HG03575 (cell line): ENCODE results near the gene NAA38.

Experiments used
- ATAC-seq: cut with Tn5 transposase; IDR thresholded peaks from one replicate; pipeline ENCODE4 v1.9.1; 2021; ENCODE audit not compliant: unreplicated experiment, insufficient number of reproducible peaks, low FRiP score; ENCODE audit errors: extremely low read depth

Gene NAA38

DNA sequence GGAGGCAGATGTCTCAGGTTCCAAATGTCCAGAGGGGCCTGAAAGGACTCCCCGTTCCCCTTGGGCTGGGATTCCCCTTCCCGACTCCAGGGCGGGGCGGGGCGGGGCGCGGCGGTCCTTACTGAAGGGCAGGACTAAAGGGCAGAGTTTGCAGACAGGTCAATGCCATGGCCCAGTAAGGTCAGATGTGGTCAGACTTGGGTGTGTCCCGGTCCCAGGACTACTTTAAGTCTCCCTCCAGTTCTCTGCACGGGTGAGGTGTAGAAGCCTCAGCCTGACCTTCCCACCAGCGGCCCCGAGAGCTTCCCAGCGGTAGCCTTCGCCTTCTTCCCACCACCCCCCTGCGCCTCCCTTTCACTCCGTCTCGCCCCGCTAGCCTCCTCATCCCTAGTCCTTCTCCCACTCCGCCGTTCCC, 22.8 kb downstream of the NAA38 start:
- ATAC-seq = no peak

DNA sequence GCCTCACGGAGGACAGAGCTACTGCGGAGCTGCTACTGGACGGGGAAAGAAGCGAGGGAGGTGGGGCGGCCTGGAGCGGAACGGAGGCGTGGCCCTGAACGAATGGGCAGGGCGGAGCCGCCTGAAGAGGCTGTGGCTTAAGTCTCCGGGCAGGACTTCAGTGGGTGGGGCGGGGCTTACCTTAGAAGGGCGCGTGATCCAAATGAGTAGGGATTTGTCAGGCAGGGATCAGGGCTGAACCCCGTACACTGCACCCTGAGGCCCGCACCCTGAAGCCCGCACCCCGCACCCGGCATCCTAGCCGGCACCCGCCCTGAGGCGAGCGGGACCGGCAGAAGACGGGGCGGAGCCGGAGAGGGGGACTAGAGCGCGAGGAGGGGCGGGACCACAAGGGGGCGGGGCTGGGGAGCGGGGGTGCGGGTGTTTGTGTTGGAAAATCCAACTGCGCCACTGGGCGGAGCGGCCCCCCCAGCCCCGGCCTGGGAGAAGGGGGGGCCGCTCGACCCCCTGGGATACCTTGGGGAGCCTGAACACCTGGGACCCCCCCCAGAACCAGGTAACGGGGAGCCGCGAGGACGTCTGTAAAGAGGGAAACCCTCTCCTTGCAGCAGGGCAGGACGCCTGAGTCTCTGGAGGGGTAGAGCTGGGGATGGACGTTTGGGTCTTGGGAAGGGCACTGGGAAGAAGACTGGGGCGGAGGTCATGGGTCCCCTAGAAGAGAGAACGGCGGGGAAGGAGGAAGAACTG, 23.4 kb downstream of the NAA38 start, which contains the start of gene KDM6B:
Gene KDM6B (plus strand): TSS at position 423 of the 747 bp plus-strand sequence. CDS start 11,338 bp downstream, outside the sequence.
- no peak for ATAC-seq

GRCh38 chr17:7833011-7833794, 24.2 kb downstream of the NAA38 start:
- ATAC-seq = no peak

- ATAC-seq = no peak
Observed at GRCh38 chr17:7832431-7832830, 24.9 kb downstream of the NAA38 start.

- ATAC-seq = no peak
Observed at GRCh38 chr17:7831233-7831632, 26.1 kb downstream of the NAA38 start.

- ATAC-seq = no peak
Observed at GRCh38 chr17:7830616-7831015, 26.7 kb downstream of the NAA38 start.

DNA sequence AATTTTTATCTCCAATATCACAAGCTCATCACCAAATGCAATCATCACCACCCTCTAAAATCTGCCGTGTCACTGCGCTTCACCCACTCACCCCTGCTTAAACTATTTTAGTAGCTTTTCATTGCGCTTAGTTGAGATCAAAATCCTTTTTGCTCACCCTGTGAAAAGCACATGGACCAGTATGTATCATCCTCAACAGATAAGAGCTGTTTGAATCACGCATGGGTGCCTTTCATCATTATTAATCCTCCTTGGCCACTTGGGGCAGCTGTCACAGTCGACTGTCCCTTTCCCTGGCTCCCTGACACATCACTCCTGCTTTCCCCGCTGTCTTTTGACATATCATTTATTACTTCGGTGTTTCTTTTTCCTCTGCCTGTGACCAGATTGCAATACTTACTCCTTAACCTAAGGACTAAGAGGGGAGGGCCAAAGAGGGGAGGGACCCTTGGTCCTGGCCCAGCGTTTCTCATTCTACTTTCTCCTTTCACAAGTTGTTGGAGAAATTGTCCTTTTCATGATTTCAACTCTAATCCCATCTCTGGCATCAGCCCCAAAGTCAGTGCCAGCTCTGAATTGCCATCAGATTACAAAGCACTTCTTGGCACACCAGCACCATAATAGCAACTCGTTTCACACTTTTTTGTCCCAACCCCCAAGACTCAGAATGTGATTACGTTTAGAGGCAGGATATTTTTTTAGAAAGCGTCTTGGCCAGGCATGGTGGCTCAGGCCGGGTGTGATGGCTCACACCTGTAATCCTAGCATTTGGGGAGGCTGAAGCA, 32.0 kb downstream of the NAA38 start:
- ATAC-seq = no peak

DNA sequence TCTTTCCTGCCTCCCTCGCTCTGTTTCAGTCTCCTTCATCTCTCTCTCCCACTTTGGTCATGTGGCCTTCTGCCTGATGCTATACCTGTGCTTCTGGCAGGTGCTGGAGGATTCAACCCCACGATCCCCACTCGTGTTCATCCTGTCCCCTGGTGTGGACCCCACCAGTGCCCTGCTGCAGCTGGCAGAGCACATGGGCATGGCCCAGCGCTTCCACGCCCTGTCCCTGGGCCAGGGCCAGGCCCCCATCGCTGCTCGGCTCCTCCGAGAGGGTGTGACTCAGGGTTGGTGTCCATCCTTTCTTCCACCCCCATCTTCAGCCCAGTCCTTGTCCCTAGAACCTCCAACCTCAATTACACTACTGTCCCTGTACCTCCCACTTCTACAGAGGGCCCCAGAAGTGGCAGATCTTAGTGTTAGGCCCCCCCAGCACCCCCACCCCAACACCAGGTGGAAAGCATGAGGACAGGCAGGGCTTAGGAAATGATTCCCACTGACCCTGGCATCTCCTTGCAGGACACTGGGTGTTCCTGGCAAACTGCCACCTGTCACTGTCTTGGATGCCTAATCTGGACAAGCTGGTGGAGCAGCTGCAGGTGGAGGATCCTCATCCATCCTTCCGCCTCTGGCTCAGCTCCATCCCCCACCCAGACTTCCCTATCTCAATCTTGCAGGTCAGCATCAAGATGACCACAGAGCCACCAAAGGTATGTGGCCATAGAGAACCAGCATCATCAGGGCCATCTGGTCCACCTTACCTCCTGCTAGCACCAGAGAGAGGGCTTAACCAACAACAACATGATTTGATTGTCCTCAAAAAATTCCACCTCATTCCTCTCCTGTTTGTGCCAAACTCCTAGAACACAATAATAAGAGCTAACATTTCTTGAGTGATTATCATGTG, 33.1 kb downstream of the NAA38 start:
- no peak for ATAC-seq

GRCh38 chr17:7823581-7824001, 33.8 kb downstream of the NAA38 start:
- no peak for ATAC-seq

DNA sequence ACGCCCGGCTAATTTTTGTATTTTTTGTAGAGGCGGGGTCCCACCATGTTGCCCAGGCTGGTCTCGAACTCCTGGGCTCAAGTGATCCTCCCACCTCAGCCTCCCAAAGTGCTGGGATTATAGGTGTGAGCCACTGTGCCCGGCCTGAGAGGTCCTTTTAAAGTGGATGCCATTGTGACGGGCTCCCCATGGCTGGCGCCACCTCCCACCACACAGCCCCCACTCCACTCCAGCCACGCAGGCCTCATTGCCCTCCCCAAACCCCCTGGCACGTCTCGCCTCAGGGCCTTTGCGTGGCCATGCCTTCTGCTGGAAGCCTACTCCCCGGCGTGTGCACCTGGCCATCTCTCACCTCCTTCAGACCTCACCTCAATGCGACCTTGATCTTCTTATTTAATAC, 35.2 kb downstream of the NAA38 start:
- no peak for ATAC-seq

DNA sequence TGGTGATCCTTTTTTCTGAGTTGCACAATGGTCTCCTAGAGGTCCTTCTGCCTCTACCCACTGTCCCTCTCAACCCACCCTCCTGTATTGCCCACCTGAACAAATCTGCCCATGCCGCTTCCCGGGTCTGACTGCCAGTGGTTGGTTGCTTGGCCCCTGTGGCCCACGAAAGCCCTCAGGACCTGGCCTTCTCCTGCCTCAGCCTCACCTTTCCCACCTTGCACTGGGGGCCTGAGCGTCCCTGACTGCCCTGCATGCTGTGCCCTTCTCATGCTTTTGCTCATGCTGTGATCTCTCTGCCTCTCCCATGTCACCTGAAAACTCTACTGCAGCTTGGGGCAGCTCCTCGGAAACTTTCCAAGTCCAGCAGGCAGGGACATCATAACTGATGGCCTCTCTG, 37.1 kb downstream of the NAA38 start:
- no peak for ATAC-seq

GRCh38 chr17:7818746-7819645, 38.4 kb downstream of the NAA38 start:
- ATAC-seq = no peak

DNA sequence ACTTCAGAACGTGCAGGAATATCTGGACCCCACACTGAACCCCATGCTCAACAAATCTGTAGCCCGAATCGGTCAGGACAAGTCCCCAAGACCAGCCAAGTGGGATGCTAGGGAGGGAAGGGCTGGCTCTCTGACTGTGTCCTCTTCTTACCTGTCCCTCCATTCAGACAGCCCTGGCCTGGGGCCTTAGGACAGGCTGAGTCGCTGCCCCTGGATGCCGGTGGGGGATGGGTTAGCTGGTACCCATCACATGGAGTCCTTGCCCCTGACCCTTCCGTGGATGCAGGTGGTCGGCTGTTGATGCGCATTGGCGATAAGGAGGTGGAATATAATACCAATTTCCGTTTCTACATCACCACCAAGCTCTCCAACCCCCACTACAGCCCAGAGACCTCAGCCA, 39.3 kb downstream of the NAA38 start:
- no peak for ATAC-seq

- no peak for ATAC-seq
Observed at GRCh38 chr17:7817643-7817964, 39.8 kb downstream of the NAA38 start.

DNA sequence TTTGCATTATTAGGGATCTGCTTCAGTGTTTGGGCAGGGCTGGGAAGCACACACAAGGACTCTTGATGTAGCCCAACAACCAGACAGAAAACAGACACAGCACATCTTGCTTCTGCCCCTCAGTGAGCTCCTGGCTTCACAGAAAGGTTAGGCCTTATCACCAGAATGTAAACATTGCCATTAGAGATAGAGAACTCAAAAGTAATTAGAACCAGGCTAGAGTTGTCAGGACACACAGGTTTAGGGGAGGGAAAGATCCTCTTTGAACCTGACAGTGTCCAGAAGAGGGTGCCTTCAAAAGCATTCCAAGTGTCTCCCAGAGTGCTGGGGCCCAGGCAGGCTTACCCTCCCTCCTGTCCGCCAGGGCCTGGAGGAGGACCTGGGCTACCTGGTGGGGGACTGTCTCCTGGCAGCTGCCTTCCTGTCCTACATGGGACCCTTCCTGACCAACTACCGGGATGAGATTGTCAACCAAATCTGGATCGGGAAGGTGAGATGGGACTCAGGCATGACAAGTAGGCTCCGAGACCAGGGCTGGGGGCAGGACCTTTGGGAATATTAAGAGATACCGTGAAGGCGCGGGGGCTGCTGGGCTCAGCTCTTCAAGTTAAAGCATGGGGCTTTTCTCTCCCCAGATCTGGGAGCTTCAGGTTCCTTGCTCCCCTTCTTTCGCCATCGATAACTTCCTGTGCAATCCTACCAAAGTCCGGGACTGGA, 40.3 kb downstream of the NAA38 start:
- ATAC-seq = no peak

DNA sequence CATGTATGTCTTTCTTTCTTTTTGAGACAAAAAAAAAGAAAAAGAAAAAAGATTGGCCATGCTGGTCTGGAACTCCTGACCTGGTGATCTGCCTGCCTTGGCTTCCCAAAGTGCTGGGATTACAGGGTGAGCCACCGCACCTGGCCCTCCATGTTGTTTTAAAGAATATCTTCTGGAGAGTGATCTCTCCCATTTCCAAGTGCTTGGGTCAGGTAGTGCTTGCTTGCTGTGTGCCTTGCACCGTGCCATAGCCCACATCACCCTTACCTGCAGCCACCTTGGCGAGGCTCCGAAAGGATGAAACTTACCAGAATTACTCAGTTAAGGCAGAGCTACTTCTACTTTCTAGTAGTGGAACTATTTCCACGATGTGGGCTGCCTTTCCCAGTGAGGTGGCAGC, 42.4 kb downstream of the NAA38 start:
- no peak for ATAC-seq

DNA sequence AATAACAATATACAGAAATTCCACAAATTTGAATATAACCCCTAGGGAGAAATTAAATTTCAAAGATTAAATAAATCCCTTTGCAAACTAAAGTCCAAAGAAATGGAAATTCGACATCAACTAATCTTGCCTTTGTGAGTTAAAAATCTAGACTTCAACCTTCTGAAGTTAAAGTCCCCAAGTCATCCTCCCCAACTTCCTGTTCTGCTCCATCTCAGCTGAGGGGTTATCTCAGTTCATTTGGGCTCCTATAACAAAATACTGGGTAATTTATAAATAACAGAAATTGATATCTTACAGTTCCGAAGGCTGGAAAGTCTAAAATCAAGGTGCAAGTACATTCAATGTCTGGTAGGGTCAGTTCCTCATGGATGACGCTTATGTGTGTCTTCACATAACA, 46.1 kb downstream of the NAA38 start:
- no peak for ATAC-seq
